Astrocyte (in vitro differentiated cells and primary cell): ENCODE data around the gene SPOCK1. TPM values are rescaled to one million over a fixed set of nuclear protein-coding genes. Genes with fewer than 3 reads are reported as not detected.

ENCODE experiments used
- DNase-seq: peaks from one replicate; pipeline ENCODE4 v3.0.0-alpha.2; 2010; ENCODE audit warnings: low read depth
- FAIRE-seq: peaks from 2 replicates; lab custom pipeline; 2011; peaks lifted over from hg19 to GRCh38; lab: Jason Lieb, UNC
- H2AFZ ChIP-seq: 2 replicates; pipeline ENCODE4 v1.6.0; 2012; ENCODE audit warnings: low read depth, low read length, inconsistent platforms
- H3K27ac ChIP-seq: 2 replicates; pipeline ENCODE4 v1.5.1; 2011; ENCODE audit warnings: low read depth, low read length, inconsistent platforms
- H3K27me3 ChIP-seq: 2 replicates; pipeline ENCODE4 v1.6.0; 2011; ENCODE audit warnings: low read length, inconsistent platforms; ENCODE audit not compliant: insufficient read depth
- H3K36me3 ChIP-seq: 2 replicates; pipeline ENCODE4 v1.5.1; 2011; ENCODE audit warnings: low read length, inconsistent platforms; ENCODE audit not compliant: insufficient read depth
- H3K4me1 ChIP-seq: 2 replicates; pipeline ENCODE4 v1.5.1; 2011; ENCODE audit warnings: low read length, inconsistent platforms; ENCODE audit not compliant: insufficient read depth
- H3K4me2 ChIP-seq: 2 replicates; pipeline ENCODE4 v1.6.0; 2012; ENCODE audit warnings: low read length, inconsistent platforms
- H3K4me3 ChIP-seq: 2 replicates; pipeline ENCODE4 v1.5.1; 2011; ENCODE audit warnings: low read depth, mild to moderate bottlenecking, low read length, inconsistent platforms; ENCODE audit not compliant: insufficient read depth
- H3K79me2 ChIP-seq: 2 replicates; pipeline ENCODE4 v1.6.0; 2012; ENCODE audit warnings: mild to moderate bottlenecking, low read length, inconsistent platforms; ENCODE audit not compliant: insufficient read depth
- H3K9ac ChIP-seq: 2 replicates; pipeline ENCODE4 v1.6.0; 2012; ENCODE audit warnings: mild to moderate bottlenecking, low read length, inconsistent platforms
- H3K9me3 ChIP-seq: 2 replicates; pipeline ENCODE4 v1.5.1; 2012; ENCODE audit warnings: low read depth, mild to moderate bottlenecking, low read length, inconsistent platforms; ENCODE audit not compliant: insufficient read depth
- H4K20me1 ChIP-seq: 2 replicates; pipeline ENCODE4 v1.6.0; 2012; ENCODE audit warnings: low read length, inconsistent platforms; ENCODE audit not compliant: insufficient read depth
- H3K27ac Mint-ChIP-seq: one replicate; pipeline ENCODE4 v1.8.0; 2021; ENCODE audit warnings: mild to moderate bottlenecking, mixed read lengths; ENCODE audit not compliant: unreplicated experiment
- H3K27me3 Mint-ChIP-seq: one replicate; pipeline ENCODE4 v1.8.0; 2021; ENCODE audit warnings: low read depth, mixed read lengths; ENCODE audit not compliant: unreplicated experiment
- H3K36me3 Mint-ChIP-seq: one replicate; pipeline ENCODE4 v1.8.0; 2021; ENCODE audit warnings: low read depth, mixed read lengths; ENCODE audit not compliant: unreplicated experiment
- H3K4me1 Mint-ChIP-seq: one replicate; pipeline ENCODE4 v1.8.0; 2021; ENCODE audit warnings: low read depth, mixed read lengths; ENCODE audit not compliant: unreplicated experiment
- H3K4me3 Mint-ChIP-seq: one replicate; pipeline ENCODE4 v1.8.0; 2021; ENCODE audit warnings: mild to moderate bottlenecking, moderate library complexity, mixed read lengths; ENCODE audit not compliant: unreplicated experiment
- H3K9me3 Mint-ChIP-seq: one replicate; pipeline ENCODE4 v1.8.0; 2021; ENCODE audit warnings: mild to moderate bottlenecking, mixed read lengths; ENCODE audit not compliant: unreplicated experiment
- CTCF ChIP-seq: IDR thresholded peaks from 2 replicates; pipeline ENCODE4 v1.5.1; 2011; ENCODE audit warnings: low read depth, mild to moderate bottlenecking, inconsistent platforms, low read length, moderate library complexity; ENCODE audit not compliant: insufficient read depth
- EZH2 ChIP-seq: IDR thresholded peaks from 2 replicates; pipeline ENCODE4 v1.6.1; 2012; ENCODE audit warnings: mild to moderate bottlenecking, low read length, inconsistent platforms; ENCODE audit not compliant: insufficient read depth
- total RNA-seq: library from RNA; stranded (reverse); gene quantifications from 2 replicates; pipeline ENCODE4 v1.2.1, GENCODE V29; 2021

Gene SPOCK1
- total RNA-seq, 1 donor from 2014 or later: 53.5 TPM

GRCh38 chr5:137287569-137287968 lies 211.6 kb downstream of the SPOCK1 start:
- Histone ChIP-seq H3K79me2 (peaks cover 33% of the 10 kb centered on the region), H3K4me3 (no peak overlapping the region), H3K27ac (no peak overlapping the region), H3K4me1 (peaks cover 7% of the 10 kb centered on the region), H4K20me1 (peaks cover 68% of the 10 kb centered on the region), H3K36me3 (no peaks in the 10 kb centered on the region), H3K4me2 (no peak overlapping the region), H3K9me3 (no peaks in the 10 kb centered on the region), H3K9ac (no peak overlapping the region), H3K27me3 (no peaks in the 10 kb centered on the region), H2AFZ (no peak overlapping the region)
- Mint-ChIP-seq H3K4me1 (peaks cover 9% of the 10 kb centered on the region), H3K27me3 (peaks cover 16% of the 10 kb centered on the region), H3K9me3 (no peaks in the 10 kb centered on the region), H3K36me3 (no peaks in the 10 kb centered on the region), H3K4me3 (no peak overlapping the region), H3K27ac (no peak overlapping the region)
- no peak for DNase-seq
- FAIRE-seq: no peak
- TF ChIP-seq CTCF (no peak), EZH2 (no peak)

DNA sequence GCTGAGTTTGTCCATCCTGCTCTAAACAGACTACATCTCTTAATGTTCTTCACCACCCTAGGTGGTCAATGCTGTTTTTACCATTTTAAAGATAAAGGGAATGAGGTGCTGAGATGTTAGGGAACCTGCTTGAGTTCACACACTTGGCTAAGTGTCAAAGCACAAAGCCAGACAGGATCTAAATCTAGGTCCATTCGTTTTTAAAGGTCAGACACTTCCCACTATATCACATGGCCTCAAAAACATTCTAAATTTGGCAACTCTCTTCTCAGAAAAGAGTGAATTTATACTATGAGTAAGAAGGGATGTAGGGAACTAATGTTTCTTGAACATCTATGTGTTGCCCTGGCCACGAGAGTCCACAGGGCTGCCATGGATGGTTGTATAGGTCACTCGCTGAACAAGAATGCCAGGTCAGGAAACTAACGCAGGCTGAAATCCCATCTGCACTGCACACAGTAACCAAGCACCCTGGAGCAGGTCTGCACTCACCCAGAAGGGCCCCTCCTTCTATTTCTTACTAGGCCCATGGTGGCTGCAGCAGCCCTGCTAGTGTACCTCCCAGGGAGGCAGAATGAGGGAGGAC lies 213.0 kb downstream of the SPOCK1 start:
- FAIRE-seq (no peak), DNase-seq (peak; percentile 54)
- Histone ChIP-seq H2AFZ (no peak overlapping the region), H3K4me1 (peaks cover 20% of the 10 kb centered on the region), H3K9me3 (no peaks in the 10 kb centered on the region), H3K27ac (no peak overlapping the region), H3K9ac (no peak overlapping the region), H3K4me3 (no peak overlapping the region), H3K79me2 (peaks cover 26% of the 10 kb centered on the region), H4K20me1 (peaks cover 69% of the 10 kb centered on the region), H3K4me2 (no peak overlapping the region), H3K36me3 (no peaks in the 10 kb centered on the region), H3K27me3 (no peaks in the 10 kb centered on the region)
- TF ChIP-seq EZH2 (no peak), CTCF (no peak)
- Mint-ChIP-seq H3K9me3 (no peaks in the 10 kb centered on the region), H3K27ac (no peak overlapping the region), H3K27me3 (peaks cover 16% of the 10 kb centered on the region), H3K36me3 (no peaks in the 10 kb centered on the region), H3K4me3 (no peak overlapping the region), H3K4me1 (peaks cover 12% of the 10 kb centered on the region)

GRCh38 chr5:137283801-137284200 lies 215.3 kb downstream of the SPOCK1 start:
- no peaks in the 10 kb centered on the region for H3K36me3 Mint-ChIP-seq
- Histone ChIP-seq H3K4me1 (peaks cover 16% of the 10 kb centered on the region), H3K9ac (no peak overlapping the region), H3K36me3 (no peaks in the 10 kb centered on the region), H3K4me3 (no peak overlapping the region), H3K27me3 (no peaks in the 10 kb centered on the region), H3K4me2 (no peak overlapping the region), H3K27ac (no peak overlapping the region), H3K79me2 (peaks cover 21% of the 10 kb centered on the region), H4K20me1 (peaks cover 57% of the 10 kb centered on the region), H2AFZ (no peak overlapping the region), H3K9me3 (no peaks in the 10 kb centered on the region)
- H3K4me3 Mint-ChIP-seq: no peak overlapping the region
- H3K27me3 Mint-ChIP-seq: peaks cover 18% of the 10 kb centered on the region
- H3K27ac Mint-ChIP-seq: no peak overlapping the region
- FAIRE-seq: no peak
- H3K4me1 Mint-ChIP-seq: peaks cover 24% of the 10 kb centered on the region
- no peak for TF ChIP-seq CTCF
- no peak for TF ChIP-seq EZH2
- DNase-seq: no peak
- no peaks in the 10 kb centered on the region for H3K9me3 Mint-ChIP-seq
